IPS-15b (cell line): ENCODE measurements around the gene ATP13A4.
A peak's percentile ranks its signal among the peaks of the same experiment; 100 is the strongest.

Experiments
- H3K27me3 ChIP-seq: one replicate; pipeline ENCODE4 v1.6.1; 2013; ENCODE audit warnings: low read length; ENCODE audit not compliant: control insufficient read depth, insufficient read depth
- H3K36me3 ChIP-seq: one replicate; pipeline ENCODE4 v1.6.1; 2013; ENCODE audit warnings: low read length; ENCODE audit not compliant: control insufficient read depth, insufficient read depth
- H3K4me1 ChIP-seq: one replicate; pipeline ENCODE4 v1.6.1; 2013; ENCODE audit warnings: mild to moderate bottlenecking, low read length; ENCODE audit not compliant: control insufficient read depth, insufficient read depth
- H3K4me3 ChIP-seq: one replicate; pipeline ENCODE4 v1.5.1; 2013; ENCODE audit warnings: low read depth, low read length
- H3K9ac ChIP-seq: one replicate; pipeline ENCODE4 v1.6.1; 2013; ENCODE audit warnings: low read depth, mild to moderate bottlenecking, low read length
- H3K9me3 ChIP-seq: one replicate; pipeline ENCODE4 v1.6.1; 2013; ENCODE audit warnings: mild to moderate bottlenecking, low read length; ENCODE audit not compliant: control insufficient read depth, insufficient read depth

ATP13A4 gene, protein sequence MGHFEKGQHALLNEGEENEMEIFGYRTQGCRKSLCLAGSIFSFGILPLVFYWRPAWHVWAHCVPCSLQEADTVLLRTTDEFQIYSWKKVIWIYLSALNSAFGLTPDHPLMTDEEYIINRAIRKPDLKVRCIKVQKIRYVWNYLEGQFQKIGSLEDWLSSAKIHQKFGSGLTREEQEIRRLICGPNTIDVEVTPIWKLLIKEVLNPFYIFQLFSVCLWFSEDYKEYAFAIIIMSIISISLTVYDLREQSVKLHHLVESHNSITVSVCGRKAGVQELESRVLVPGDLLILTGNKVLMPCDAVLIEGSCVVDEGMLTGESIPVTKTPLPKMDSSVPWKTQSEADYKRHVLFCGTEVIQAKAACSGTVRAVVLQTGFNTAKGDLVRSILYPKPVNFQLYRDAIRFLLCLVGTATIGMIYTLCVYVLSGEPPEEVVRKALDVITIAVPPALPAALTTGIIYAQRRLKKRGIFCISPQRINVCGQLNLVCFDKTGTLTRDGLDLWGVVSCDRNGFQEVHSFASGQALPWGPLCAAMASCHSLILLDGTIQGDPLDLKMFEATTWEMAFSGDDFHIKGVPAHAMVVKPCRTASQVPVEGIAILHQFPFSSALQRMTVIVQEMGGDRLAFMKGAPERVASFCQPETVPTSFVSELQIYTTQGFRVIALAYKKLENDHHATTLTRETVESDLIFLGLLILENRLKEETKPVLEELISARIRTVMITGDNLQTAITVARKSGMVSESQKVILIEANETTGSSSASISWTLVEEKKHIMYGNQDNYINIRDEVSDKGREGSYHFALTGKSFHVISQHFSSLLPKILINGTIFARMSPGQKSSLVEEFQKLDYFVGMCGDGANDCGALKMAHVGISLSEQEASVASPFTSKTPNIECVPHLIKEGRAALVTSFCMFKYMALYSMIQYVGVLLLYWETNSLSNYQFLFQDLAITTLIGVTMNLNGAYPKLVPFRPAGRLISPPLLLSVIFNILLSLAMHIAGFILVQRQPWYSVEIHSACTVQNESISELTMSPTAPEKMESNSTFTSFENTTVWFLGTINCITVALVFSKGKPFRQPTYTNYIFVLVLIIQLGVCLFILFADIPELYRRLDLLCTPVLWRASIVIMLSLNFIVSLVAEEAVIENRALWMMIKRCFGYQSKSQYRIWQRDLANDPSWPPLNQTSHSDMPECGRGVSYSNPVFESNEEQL

DNA sequence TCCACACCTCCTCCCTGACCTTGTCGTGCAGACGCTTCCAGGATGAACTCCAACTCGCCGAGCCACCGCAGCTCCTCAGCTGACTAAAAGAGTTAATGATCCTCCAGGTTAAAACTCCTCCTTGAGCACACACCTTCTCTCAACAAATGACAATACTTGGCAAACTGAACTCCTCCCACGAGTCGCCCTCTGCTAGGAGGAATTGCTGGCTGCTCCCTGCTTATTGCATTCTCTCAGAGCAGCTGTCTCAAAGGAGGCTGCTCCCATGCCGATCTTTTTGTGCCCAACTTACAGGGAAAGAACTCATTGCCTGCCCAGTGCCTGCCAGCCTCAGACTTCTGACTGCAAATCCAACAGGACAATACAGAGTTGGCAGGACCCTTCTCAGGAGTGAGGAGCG is at the start of gene ATP13A4:
Gene ATP13A4 (minus strand): TSS at position 85 of the 400 bp plus-strand sequence. CDS start 96 bp downstream, outside the sequence.
- Histone ChIP-seq H3K27me3 (no peaks in the 10 kb centered on the region), H3K36me3 (no peaks in the 10 kb centered on the region), H3K9ac (no peak within 1 kb of the TSS), H3K9me3 (no peaks in the 10 kb centered on the region), H3K4me1 (peaks cover 2% of the 10 kb centered on the region), H3K4me3 (peak within 1 kb of the TSS; percentile 1)

DNA sequence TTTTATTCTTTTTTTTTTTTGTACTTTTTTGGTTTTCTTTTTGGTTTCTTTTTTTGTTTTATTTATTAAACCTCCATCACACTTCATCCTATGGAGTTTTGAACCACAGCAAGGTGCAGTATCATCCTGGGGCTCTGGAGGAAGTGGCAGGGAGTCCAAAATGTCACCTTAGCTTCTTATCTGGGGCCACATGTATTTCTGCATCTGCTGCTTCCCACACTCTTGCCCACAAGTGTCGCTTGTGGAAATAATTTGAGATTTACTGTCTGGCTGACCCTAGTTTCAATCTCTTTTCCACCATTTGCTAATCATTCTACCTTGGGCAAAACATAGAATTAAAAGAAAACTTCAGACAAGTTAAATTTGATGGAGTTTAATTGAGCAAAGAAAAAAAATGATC is 44.7 kb upstream of the ATP13A4 start:
- no peaks in the 10 kb centered on the region for H3K27me3 ChIP-seq
- peaks cover 6% of the 10 kb centered on the region for H3K4me1 ChIP-seq
- no peaks in the 10 kb centered on the region for H3K36me3 ChIP-seq
- H3K9ac ChIP-seq = no peak overlapping the region
- no peaks in the 10 kb centered on the region for H3K9me3 ChIP-seq
- H3K4me3 ChIP-seq = no peak overlapping the region

DNA sequence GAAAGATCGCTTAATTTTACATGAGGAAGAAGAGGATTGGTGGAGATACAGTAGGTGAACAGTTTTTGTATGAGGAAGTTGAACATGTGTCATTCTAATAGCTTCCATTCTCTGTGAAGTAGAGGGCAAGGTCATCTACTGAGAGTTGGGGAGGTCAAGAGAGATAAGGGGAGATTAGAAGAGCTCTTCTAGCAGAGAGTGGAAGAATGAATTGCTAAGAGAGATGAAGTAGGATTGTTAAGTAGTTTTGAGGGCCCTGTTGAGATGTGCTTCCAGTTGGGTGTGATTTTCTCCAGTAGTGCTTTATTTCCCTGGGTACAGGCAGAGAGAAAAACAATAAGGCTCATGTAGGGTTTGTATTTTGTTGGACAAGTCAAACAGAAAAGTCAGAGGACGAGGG is 43.5 kb upstream of the ATP13A4 start:
- no peaks in the 10 kb centered on the region for H3K9me3 ChIP-seq
- no peak overlapping the region for H3K9ac ChIP-seq
- H3K4me3 ChIP-seq = no peak overlapping the region
- peaks cover 6% of the 10 kb centered on the region for H3K4me1 ChIP-seq
- no peaks in the 10 kb centered on the region for H3K36me3 ChIP-seq
- no peaks in the 10 kb centered on the region for H3K27me3 ChIP-seq

DNA sequence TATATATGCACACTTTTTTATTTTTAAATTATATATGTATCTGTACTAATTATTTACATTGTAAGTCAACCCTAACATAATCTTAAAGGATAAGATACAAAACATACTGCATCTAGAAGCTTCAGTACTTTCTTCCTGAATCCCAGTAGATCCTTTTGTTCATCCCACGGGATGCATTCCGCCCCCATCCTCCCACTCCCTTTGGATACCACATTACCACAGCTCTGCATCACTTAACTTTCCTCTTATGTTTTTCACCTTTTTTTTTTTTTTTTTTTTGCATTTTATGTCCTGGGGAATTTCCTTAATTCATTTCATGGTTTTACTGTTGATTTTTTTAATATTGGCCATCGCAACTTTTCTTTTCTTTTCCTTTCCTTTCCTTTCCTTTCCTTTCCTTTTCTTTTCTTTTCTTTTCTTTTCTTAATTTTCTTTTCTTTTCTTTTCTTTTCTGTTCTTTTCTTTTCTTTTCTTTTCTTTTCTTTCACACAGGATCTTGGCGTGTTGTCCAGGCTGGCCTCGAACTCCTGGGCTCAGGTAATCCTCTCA is 41.3 kb upstream of the ATP13A4 start:
- Histone ChIP-seq H3K9me3 (no peaks in the 10 kb centered on the region), H3K4me1 (peaks cover 6% of the 10 kb centered on the region), H3K36me3 (no peaks in the 10 kb centered on the region), H3K9ac (no peak overlapping the region), H3K27me3 (peaks cover 6% of the 10 kb centered on the region), H3K4me3 (no peak overlapping the region)

DNA sequence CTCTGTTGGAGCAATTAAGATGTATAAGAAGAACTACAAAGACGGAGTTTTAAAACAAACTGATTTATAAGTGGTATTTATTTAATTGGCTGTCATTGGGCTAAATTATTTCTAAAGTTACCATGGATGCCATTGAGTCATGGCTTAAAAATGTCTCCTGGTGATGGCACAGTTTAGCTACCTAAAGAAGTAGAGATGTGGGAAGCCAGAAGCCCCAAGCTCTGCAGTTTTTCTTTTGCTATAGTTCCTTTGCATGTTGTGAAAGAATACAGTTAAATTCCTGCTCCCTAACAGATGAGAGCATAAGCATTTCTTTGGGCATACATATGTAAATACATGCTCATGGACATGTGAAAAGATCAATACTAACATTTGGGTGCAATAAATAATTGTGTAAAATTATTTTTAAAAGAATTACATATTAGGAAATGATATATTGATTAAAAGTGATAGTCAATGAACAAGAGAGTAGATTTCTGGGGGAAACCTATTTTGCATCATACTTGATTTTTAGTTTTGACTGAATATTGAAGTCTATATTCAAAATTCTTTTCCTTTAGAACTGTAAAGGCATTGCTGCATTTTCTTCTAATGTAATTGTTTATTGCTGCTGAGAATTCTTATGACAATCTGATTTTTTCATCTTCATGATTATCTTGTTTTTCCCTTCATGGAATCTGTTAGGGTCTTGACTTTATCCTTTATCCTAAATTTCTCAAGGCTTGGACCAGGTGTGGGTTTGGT is 40.4 kb upstream of the ATP13A4 start:
- no peak overlapping the region for H3K9ac ChIP-seq
- no peaks in the 10 kb centered on the region for H3K36me3 ChIP-seq
- peaks cover 6% of the 10 kb centered on the region for H3K27me3 ChIP-seq
- H3K4me3 ChIP-seq = peak overlapping the region; percentile 73
- H3K9me3 ChIP-seq = no peaks in the 10 kb centered on the region
- peaks cover 6% of the 10 kb centered on the region for H3K4me1 ChIP-seq

DNA sequence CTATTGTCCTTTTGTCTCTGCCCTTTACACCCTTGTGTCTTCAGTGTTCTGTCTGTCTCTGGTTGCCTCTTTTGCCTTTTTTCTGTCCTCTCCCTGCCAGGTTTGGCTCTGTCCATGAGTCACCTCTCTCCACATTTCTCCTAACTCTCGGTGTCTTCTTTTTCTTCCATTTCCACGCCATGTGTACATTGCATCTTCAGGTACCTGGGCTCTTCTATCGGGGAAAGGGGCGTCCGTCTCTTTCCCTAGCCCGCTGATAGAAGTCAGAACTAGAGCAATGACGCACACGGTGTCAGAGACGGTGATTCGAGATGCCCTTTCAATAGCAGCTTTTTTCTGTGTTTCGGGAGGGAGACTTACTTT is 39.0 kb upstream of the ATP13A4 start:
- Histone ChIP-seq H3K27me3 (peaks cover 6% of the 10 kb centered on the region), H3K9ac (peak overlapping the region; percentile 67), H3K4me1 (peaks cover 6% of the 10 kb centered on the region), H3K4me3 (peak overlapping the region; percentile 73), H3K36me3 (no peaks in the 10 kb centered on the region), H3K9me3 (no peaks in the 10 kb centered on the region)

DNA sequence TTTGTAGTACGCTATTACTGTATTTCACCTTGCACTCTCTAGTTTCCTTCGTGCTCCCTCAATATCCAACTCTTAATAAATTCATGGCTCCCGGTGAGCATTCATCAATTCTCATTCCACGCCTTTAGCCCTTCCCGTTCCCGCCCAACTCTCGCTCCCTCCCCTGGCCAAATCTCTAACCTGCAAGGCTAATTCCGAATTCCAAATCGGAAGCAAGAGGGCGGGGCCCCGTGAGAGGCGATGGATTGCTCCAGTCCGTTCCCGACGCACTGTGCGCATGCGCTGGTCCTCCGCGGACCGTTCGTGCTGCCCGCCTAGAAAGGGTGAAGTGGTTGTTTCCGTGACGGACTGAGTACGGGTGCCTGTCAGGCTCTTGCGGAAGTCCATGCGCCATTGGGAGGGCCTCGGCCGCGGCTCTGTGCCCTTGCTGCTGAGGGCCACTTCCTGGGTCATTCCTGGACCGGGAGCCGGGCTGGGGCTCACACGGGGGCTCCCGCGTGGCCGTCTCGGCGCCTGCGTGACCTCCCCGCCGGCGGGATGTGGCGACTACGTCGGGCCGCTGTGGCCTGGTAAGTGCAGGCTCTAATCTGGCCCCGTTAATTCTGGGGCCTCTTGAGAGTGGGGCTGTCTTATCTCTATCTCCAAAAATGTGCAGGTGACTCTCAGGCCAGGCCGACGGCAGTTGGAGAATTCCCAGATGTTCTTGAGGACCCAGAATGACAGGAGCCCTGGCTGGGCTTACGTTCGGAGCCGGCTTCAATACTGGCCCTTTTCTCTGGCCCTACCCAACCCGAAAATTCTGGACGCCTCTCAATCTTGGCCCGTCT is 38.4 kb upstream of the ATP13A4 start, which contains the start of gene OPA1:
Gene OPA1 (plus strand): TSS at position 368 of the 827 bp plus-strand sequence. CDS start 170 bp downstream, at position 538.
- Histone ChIP-seq H3K9me3 (no peaks in the 10 kb centered on the region), H3K4me3 (peak within 1 kb of the TSS; percentile 73), H3K4me1 (peaks cover 6% of the 10 kb centered on the region), H3K9ac (peak within 1 kb of the TSS; percentile 67), H3K36me3 (no peaks in the 10 kb centered on the region), H3K27me3 (peaks cover 6% of the 10 kb centered on the region)

DNA sequence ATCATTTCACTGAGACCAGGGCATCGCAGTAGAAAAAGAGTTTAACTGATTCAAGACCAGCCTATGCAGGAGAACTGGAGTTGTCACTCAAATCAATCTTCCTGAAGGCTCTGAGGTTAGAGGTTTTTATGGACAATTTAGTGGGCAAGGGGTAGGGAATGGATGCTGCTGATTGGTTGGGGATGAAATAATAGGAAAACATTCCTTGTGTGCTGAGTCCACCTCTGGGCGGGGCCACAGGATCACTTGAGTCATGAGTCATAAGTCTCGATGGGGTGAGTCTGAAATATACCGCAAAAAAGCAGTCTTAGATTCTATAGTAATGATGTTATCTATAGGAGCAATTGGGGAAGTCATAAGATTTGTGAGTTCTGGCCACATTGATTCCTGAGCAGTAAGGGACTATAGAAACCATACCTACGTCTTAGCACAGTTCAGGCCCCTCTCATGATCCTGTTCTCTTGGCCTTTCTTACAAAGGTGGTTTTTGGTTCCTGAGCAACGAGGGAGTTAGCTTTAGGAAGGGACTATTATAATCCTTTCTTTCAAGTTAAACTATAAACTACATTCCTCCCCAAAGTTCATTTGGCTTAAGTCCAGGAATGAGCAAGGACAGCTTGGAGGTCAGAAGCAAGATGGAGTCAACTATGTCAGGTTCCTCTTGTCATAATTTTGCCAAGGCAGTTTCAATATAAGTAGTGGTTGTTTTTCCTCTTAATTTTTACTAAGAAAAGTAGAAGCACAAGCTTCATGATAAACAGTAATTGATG is 35.6 kb upstream of the ATP13A4 start:
- H3K9me3 ChIP-seq = no peaks in the 10 kb centered on the region
- no peaks in the 10 kb centered on the region for H3K36me3 ChIP-seq

DNA sequence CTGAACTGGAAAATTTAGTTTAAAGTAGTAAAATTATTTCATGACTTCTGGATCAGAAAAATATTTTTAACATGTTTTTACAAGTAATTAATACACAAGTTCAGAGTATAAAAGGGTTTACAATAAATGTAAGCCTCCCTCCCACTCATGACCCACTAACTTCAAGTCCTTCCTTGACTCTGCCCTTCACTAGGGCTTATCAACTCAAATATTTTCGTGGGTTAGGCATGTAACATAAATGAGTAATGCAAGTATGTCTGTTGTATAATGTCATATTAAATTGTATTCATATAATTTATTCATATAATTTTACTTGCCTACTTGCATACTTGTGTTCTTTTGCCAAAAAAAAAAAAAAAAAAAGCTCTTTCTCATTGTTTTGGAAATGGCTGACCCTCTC is 34.9 kb upstream of the ATP13A4 start:
- no peak overlapping the region for H3K9ac ChIP-seq
- peaks cover 6% of the 10 kb centered on the region for H3K27me3 ChIP-seq
- no peak overlapping the region for H3K4me3 ChIP-seq
- no peaks in the 10 kb centered on the region for H3K36me3 ChIP-seq
- H3K9me3 ChIP-seq = no peaks in the 10 kb centered on the region
- no peaks in the 10 kb centered on the region for H3K4me1 ChIP-seq

More for the DNA sequence above, 35.6 kb upstream of the ATP13A4 start:
- Histone ChIP-seq H3K4me3 (no peak overlapping the region), H3K4me1 (peaks cover 2% of the 10 kb centered on the region), H3K27me3 (peaks cover 6% of the 10 kb centered on the region), H3K9ac (no peak overlapping the region)

DNA sequence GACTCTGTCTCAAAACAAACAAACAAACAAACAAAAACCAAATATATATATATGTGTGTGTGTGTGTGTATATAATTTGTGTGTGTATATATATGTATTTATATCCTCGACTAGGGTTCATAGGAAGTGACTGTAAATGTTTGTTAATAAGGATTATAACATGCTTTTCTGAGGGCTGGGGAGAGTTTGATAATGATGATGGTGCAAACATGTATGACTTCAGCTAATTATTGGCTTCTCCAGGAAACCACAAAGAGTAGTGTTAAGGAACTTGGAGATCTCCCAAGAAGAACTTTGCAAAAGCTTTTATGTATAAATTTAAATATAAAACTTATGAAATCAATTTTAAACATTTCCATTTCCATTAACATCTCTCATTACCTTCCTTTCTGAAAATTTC is 34.4 kb upstream of the ATP13A4 start:
- Histone ChIP-seq H3K4me3 (no peak overlapping the region), H3K27me3 (peaks cover 6% of the 10 kb centered on the region), H3K36me3 (no peaks in the 10 kb centered on the region), H3K9me3 (no peaks in the 10 kb centered on the region), H3K4me1 (no peaks in the 10 kb centered on the region), H3K9ac (no peak overlapping the region)
